ENCODE data around the gene TMC8. TPM values are rescaled to one million over a fixed set of nuclear protein-coding genes. Genes with fewer than 3 reads are reported as not detected.
"Not testable (repeated sequence)": the region's sequence is repeated elsewhere in the genome, so short reads cannot be mapped to it uniquely, and the experiment has no call there.

The TMC8 gene
- total RNA-seq (2014; rRNA removed): not detected in 2 replicates
- not detected for polyA plus RNA-seq (2012)

DNA sequence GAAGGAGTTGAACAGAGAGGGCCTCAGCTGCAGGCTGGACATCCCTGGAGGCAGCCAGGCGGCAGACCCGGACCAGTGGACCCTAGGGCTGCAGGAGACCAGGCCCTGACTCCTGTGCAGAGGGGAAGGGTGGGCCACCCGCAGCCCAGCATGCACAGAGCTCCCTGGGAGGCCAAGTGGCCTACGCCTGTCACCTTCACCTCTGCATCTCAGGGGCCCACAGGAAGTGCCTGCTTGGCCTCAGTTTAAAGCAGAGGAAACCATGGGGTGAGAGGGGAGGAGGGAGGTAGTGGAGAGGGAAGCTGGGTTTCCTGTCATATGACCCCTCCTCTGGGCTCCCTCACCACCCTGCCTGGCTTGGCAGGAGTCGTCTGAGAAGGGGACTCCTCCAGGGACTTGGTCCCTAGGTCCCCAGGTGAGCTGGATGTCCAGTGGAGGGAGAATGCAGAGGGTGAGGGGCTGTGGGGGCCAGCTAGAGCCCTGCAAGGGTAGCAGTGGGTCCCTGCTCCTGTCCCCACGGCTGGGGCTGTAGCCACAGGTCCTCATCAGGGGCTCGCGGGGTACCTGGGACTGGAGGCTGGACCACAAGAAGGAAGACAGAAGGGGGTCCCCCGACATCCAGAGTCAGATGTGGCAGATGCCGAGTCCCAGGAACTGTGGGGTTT lies at the start of gene TMC8:
TSS of gene TMC8 (plus strand) at position 335 of the 665 bp plus-strand sequence. CDS start 818 bp downstream, outside the sequence.
- DNase-seq (ENCODE audit: low read depth): no peak

DNA sequence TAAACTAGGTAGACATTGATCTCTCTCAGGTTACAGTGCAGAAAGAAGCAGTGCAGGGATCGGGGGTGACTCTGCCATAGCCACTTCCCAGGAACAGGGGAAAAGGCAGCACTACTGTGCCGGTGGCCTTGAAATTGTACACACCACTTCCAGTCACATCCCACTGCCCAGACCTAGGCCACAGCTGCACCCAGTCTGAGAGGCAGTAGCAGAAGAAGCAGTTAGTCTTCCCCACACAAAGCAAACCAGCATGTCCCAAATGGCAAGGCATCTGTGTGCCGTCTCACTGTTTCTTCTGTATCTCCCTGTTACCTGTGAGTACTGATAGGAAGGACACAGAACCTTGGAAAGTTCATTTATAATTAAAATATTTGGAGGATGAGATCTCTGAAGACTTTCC lies 49.0 kb upstream of the TMC8 start:
- DNase-seq (ENCODE audit: low read depth): no peak

GRCh38 chr17:78082355-78082872 lies 48.2 kb upstream of the TMC8 start:
- not testable (repeated sequence) for DNase-seq (ENCODE audit: low read depth)

DNA sequence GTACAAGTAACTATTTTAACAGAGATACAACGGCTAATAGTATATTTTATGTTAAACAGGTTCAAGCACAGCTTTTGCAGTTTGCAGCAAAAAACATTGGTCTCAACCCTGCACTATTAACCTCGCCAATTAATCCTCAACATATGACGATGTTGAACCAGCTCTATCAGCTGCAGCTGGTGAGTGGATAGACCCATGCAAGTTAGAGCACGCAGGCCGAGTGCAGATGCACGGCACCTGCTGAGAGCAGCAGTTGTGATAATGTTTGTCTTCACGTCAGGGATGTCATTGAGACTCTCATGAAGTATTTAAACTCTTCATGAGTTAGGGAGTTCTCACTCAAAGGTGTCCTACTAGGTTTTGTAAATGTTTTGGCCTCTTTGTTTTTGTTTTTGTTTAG lies 47.6 kb upstream of the TMC8 start:
- DNase-seq (ENCODE audit: low read depth): no peak

DNA sequence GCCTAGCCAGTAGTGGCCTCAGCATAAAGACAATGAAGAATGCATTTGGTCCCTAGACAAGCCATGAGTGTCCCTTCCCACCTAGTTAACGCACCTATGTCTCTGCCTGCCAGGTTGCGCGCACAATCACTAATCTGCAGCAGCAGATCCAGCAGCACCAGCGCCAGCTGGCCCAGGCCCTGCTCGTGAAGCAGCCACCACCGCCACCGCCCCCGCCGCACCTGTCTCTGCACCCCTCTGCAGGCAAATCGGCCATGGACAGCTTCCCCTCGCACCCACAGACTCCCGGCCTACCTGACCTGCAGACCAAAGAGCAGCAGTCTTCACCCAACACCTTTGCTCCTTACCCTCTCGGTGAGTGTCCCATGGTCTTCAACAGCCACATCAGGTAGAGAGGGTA lies 43.8 kb upstream of the TMC8 start:
- DNase-seq (ENCODE audit: low read depth): no peak

DNA sequence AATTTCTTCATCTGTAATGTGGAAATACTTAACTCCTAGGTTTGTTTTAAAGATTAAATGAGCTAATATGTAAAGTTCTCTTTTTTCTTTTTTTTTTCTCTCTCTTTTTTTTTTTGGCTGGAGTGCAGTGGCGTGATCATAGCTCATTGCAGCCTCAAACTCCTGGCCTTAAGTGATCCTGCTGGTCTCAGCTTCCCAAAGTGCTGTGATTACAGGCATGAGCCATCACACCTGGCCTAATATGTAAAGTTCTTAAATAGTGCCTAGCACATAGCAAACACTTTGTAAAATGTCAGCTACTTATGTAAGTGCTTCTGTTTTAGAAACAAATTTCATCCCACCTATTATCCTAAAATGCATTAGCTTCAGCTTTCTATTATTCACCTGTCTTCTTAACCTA lies 42.0 kb upstream of the TMC8 start:
- no peak for DNase-seq (ENCODE audit: low read depth)

DNA sequence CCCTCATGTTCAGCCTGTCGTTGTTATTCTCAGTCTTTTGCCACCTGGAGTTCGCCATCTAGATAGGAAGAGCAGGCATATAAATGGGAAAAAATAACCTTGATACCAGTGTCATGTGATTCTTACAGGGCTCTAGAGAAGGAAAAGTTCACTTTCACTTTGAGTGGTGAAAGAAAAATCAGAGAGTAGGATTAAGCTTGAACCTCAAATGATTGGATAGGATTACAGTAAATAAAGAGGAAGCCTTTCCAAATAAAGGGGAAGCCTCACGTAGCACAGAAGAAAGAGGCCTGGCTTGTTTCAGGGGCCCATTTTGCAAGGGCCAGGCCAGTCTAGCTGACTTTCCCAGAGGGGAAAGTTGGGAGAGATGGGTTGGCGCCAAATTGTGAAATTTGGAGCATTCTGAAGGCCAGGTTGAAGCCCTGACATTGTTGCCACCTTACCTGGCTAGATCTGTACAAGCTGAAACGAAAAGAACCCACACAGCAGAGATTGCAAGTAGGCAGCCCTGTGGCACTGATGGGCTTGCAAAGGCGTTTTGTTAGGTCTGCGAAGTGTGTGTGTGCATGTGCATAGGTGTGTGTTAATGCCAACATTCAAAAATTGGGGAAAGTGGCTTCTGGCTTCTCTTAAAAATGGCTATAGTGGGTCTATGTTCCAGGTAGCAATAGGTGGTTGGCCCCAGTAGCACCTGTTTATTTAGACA lies 40.8 kb upstream of the TMC8 start:
- no peak for DNase-seq (ENCODE audit: low read depth)

DNA sequence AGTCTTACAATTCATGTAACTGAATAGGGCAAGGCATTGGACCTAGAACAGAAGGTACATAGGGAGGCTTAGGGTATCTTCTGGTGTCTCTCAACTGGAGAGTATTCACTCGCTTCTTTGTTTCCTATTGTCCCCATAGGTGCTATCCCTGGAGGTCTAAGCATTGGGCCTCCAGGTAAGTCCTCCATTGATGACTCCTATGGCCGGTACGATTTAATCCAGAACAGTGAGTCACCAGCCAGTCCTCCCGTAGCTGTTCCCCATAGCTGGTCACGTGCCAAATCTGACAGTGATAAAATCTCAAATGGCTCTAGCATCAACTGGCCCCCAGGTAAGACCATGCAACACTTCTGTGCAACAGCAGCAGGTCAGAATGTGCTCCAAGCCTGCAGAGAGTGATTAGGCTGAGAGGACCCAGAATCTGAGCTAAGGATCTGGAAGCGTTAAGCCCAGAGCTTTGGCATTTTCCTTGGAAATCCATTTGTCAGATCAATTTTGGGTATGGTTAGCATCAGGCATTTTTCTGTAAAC lies 37.7 kb upstream of the TMC8 start:
- no peak for DNase-seq (ENCODE audit: low read depth)

DNA sequence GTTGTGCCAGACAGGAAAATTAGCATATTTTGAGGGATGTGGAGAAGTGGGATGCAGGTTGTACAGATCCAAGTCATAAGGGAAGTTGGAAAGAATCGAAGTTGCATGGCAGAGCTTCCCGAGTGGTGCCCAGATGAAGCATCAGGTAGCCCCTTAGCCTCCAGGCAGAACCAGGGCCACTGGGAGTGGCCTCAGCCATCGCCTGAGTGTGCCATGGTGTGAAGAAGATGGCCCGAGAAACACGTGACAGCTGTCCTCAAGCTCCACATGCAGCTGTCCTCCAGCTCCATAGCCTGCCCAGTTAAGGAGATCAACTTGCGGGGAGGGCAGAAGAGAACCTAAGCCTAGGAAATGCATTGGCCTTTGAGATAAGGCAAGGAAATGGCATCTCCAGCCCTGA lies 35.5 kb upstream of the TMC8 start:
- no peak for DNase-seq (ENCODE audit: low read depth)

DNA sequence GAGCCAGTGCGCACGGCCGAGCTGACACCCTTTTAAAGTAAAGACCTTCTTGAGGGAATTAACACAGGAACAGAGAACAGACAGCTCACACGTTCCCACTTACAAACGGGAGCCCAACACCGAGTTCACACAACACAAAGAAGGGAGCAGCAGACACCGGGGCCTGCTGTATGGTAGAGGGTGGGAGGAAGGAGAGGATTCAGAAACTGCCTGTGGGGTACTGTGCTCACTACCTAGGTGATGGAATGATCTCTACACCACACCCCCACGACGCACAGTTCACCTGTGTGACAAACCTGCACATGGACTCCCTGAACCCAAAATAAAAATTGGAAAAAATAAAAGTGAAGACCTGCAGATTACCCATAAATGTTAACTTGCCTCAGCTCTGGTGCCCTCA lies 34.5 kb upstream of the TMC8 start:
- DNase-seq (ENCODE audit: low read depth): no peak

- DNase-seq (ENCODE audit: low read depth): no peak
These were observed 29.5 kb upstream of the TMC8 start for GRCh38 chr17:78101112-78101511.

GRCh38 chr17:78101542-78101941 lies 29.0 kb upstream of the TMC8 start:
- no peak for DNase-seq (ENCODE audit: low read depth)

DNA sequence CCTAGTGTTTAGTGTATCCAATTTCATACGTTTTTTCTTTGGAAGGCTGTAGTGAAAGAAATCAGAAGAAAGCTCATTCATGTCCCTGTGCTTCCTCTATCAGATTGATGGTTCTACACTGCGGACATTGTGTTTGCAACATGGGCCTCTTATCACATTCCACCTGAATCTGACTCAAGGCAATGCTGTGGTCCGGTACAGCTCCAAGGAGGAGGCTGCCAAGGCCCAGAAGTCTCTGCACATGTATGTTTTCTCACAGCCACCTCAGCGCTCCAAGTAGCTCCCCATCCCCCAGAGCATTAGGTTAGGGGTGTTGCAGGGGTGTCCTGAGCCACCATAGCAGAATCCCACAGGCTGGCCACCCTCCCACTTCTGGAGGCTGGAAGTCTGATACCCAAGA lies 27.3 kb upstream of the TMC8 start:
- no peak for DNase-seq (ENCODE audit: low read depth)

GRCh38 chr17:78104540-78104941 lies 26.0 kb upstream of the TMC8 start:
- DNase-seq (ENCODE audit: low read depth): no peak

DNA sequence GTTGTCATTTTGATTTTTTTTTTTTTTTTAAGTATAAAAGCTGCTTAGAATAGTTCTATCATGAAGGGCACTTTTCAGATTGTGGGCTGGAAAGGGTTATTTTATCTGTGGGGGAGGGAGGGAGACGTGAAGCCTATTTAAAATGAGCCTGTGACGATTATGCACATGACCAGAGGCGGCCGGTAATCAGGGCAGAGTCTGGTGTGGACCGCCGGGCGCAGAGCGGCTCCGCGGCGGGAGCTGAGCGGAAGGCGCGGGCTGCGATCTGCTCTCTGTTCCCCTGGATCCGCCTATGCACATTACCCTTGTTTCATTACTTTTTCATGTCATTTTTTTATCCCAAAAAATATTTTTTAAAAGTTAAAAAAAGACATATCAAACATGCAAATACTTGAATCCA lies 25.5 kb upstream of the TMC8 start:
- DNase-seq (ENCODE audit: low read depth): no peak

DNA sequence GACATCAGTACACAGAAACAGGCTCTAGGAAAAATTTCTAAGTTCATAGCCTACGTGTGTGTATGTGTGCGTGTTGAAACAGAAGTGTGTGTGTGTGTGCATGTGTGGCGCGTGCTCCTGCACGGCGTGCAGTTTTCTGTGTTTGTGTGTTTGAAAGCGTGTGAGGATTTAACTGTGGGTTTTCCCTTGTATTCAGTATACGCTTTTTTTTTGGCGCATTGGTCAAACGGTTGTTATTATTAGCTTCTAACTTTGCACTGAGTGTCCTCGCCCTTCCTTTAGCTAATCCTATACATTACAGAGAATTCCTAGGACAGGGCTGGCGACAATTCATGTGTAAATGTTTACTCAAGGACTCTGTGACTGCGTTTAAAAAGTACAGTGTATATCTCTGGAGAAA lies 25.0 kb upstream of the TMC8 start:
- DNase-seq (ENCODE audit: low read depth): no peak

DNA sequence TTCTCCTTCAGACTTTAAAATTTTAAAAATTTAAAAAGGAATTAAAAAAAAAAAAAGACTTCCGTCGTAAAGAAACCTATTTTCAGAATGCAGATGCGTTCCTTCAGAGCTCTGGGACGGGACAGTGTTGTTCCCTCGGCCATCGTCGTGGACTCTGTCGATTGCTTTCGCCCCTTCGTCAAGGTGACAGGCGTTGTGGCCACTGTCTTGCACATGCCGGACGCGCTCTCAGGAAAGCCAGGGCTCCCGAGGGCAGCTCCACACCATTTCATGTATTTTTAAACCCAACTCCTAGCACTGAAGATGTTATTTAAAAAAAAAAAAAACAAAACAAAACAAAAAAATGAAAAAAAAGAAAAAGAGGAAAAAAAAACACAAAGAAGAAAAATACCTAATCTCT lies 24.4 kb upstream of the TMC8 start:
- no peak for DNase-seq (ENCODE audit: low read depth)

DNA sequence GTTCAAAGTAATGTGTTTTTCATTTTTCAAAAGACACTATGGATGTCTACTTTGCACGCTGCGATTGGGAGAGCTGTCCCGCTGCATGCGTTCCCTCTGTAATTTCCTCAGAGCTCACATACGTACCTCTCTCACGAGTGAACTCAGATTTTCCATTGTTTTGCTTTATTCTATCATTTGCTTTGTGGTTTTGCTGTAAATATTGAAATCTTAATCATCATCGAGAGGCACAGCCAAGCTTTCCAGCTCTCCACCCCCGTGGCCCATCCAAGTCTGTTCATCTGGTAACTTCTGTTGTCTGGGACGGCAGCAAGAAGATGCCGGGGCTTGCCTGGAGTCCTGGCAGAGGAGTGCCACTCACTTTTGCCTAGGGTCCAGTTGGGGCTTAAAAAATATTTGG lies 23.1 kb upstream of the TMC8 start:
- no peak for DNase-seq (ENCODE audit: low read depth)

GRCh38 chr17:78107976-78108725 lies 22.4 kb upstream of the TMC8 start:
- no peak for DNase-seq (ENCODE audit: low read depth)

GRCh38 chr17:78108726-78109488 lies 21.7 kb upstream of the TMC8 start:
- no peak for DNase-seq (ENCODE audit: low read depth)

GRCh38 chr17:78109489-78109761 lies 21.1 kb upstream of the TMC8 start:
- DNase-seq (ENCODE audit: low read depth): no peak
